T-helper 9 cell (primary cell): ENCODE data around the gene ARRDC2.
"Not testable (repeated sequence)": the region's sequence is repeated elsewhere in the genome, so short reads cannot be mapped to it uniquely, and the experiment has no call there.

Experiments used
- DNase-seq: peaks from one replicate; pipeline ENCODE4 v3.0.0-alpha.2; 2020
- total RNA-seq, 2 donors: gene quantifications; one replicate each; lab custom pipeline; 2026; lab: John Stamatoyannopoulos, UW

Gene ARRDC2
- total RNA-seq, result 278 to 371 reads per million in 2 donors

GRCh38 chr19:18007917-18008673 lies at the start of gene ARRDC2:
ARRDC2 (plus strand) TSS chr19:18008170; CDS start chr19:18008311, 141 bp downstream.
- DNase-seq, result peak; percentile 85

GRCh38 chr19:17963936-17964691 lies 43.9 kb upstream of the ARRDC2 start:
- DNase-seq, result no peak

- DNase-seq, result no peak
Measured at GRCh38 chr19:17965370-17966128, 42.4 kb upstream of the ARRDC2 start.

GRCh38 chr19:17966129-17966483 lies 41.9 kb upstream of the ARRDC2 start:
- DNase-seq, result no peak

- DNase-seq, result no peak
Measured at GRCh38 chr19:17966550-17967256, 41.3 kb upstream of the ARRDC2 start, which contains the start of gene KCNN1. KCNN1 (plus strand) TSS chr19:17967107; CDS start chr19:17973889, 6,782 bp downstream.

GRCh38 chr19:17967257-17968051 lies 40.5 kb upstream of the ARRDC2 start:
- DNase-seq, result no peak

GRCh38 chr19:17968362-17968761 lies 39.6 kb upstream of the ARRDC2 start:
- no peak for DNase-seq

- DNase-seq, result no peak
Measured at GRCh38 chr19:17969096-17969792, 38.7 kb upstream of the ARRDC2 start.

GRCh38 chr19:17972230-17972629 lies 35.7 kb upstream of the ARRDC2 start:
- no peak for DNase-seq

GRCh38 chr19:17973759-17974158 lies 34.2 kb upstream of the ARRDC2 start:
- no peak for DNase-seq

GRCh38 chr19:17974551-17974950 lies 33.4 kb upstream of the ARRDC2 start:
- DNase-seq, result no peak

GRCh38 chr19:17975032-17975431 lies 32.9 kb upstream of the ARRDC2 start:
- no peak for DNase-seq

- DNase-seq, result no peak
Measured at GRCh38 chr19:17977021-17977420, 30.9 kb upstream of the ARRDC2 start.

- DNase-seq, result no peak
Measured at GRCh38 chr19:17977488-17977887, 30.5 kb upstream of the ARRDC2 start.

- no peak for DNase-seq
Measured at GRCh38 chr19:17981611-17982010, 26.4 kb upstream of the ARRDC2 start.

GRCh38 chr19:17982430-17982829 lies 25.5 kb upstream of the ARRDC2 start:
- no peak for DNase-seq

- no peak for DNase-seq
Measured at GRCh38 chr19:17985037-17985818, 22.7 kb upstream of the ARRDC2 start.

GRCh38 chr19:17986569-17986968 lies 21.4 kb upstream of the ARRDC2 start:
- DNase-seq, result not testable (repeated sequence)

- DNase-seq, result no peak
Measured at GRCh38 chr19:17988161-17988560, 19.8 kb upstream of the ARRDC2 start.

GRCh38 chr19:17989425-17990094 lies 18.4 kb upstream of the ARRDC2 start:
- DNase-seq, result no peak
